ENCODE results near the gene CFAP157.

- no peak for TF ChIP-seq CTCF (conservative IDR thresholded peaks at IDR 0.05 in 1 of 2, IDR thresholded peaks at IDR 0.05 in 1 of 2; ENCODE audit: extremely low read depth in 1 of 2, insufficient read depth in 1 of 2, low read depth in 1 of 2, low read length in 2 of 2)
- no peak for TF ChIP-seq EZH2 (IDR thresholded peaks at IDR 0.05; ENCODE audit: borderline replicate concordance, low read length)
Measured at GRCh38 chr9:127692071-127692470, 14.7 kb upstream of the CFAP157 start.
